HG03354 (cell line): Measurements from ENCODE around the gene CRYBB2.
"Not testable (repeated sequence)": the region's sequence is repeated elsewhere in the genome, so short reads cannot be mapped to it uniquely, and the experiment has no call there.

ENCODE experiments used
- ATAC-seq: cut with Tn5 transposase; IDR thresholded peaks from one replicate; pipeline ENCODE4 v1.9.1; 2021; ENCODE audit warnings: mild to moderate bottlenecking; ENCODE audit not compliant: unreplicated experiment, poor library complexity, severe bottlenecking

The CRYBB2 gene

DNA sequence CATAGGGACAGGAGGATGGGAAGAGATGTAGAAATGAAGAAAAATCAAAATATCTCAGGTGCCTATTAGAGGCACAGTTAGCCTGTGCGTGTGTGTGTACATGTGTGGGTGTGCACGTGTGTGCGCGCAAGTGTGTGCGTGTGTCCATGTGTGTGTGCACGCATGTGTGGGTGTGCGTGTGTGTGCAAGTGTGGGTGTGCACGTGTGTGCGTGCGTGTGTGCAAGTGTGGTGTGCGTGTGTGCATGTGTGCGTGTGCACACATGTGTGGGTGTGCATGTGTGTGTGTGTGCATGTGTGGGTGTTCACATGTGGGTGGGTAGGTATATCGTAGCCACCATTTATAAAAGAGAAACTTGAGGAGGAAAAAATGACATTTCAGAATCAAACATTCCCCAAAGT, 9.4 kb downstream of the CRYBB2 start:
- ATAC-seq = no peak

- ATAC-seq = not testable (repeated sequence)
These were observed 11.3 kb downstream of the CRYBB2 start for GRCh38 chr22:25230760-25231159.

DNA sequence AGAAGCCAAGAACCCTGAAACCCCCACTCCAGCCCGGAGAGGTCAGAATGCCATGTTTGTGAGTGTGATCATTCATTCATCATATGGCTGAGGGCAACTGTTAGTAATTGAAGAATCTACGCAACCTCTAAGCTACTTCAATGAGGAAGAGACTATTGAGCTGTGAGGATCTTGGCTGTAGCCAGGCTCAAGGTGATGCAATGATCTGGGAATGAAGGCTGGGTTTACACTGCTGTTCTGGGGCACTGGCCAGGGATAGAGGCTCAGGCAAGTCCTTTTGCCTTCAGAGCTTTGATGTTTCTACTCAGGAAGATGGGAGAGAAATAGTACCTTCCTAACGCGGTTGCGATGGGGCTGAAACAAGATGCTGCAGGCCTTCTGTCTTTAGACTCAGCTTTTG, 12.9 kb downstream of the CRYBB2 start:
- ATAC-seq = no peak

GRCh38 chr22:25233706-25234105, 14.3 kb downstream of the CRYBB2 start:
- not testable (repeated sequence) for ATAC-seq

GRCh38 chr22:25235547-25236290, 16.3 kb downstream of the CRYBB2 start:
- no peak for ATAC-seq

GRCh38 chr22:25236417-25236816, 17.0 kb downstream of the CRYBB2 start:
- ATAC-seq = no peak

DNA sequence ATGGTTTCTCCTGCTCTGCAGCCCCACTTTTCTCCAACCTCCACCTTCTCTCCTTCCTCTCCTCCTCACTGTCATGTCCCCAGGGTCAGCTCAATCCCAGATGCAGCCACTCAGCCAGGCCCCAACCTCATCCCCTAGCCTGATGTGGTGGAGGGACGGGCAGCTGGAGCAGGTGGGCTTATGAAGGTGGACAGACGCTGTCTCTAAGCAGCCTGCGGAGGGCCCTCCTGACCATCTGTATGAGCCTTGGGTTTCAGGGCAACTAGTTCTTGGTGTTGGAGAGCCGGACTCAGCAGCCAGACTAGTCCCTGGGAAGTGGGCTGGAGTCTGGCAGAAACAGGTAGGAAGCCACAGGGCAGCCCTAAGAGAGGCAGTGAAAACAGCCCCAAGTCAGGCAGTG, 18.1 kb downstream of the CRYBB2 start:
- ATAC-seq = no peak

DNA sequence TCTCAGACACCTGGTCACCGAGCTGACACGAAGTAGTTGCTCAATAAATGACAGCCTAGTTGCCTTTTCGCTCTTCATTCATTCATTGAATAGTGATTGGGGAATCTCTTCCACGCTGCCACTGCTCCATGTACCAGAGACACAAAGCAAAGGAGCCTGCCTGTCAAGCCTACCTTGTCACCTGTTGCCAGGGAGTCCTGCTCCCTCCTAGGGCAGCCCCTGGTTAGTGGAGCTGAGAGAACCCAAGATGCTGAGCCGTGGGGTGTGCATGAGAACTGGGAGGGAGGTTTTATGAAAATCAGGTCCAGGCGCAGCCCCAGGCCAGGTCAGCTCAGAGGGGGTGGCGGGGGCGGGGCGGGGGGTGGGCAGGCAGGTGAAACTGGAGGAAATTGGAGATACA, 18.6 kb downstream of the CRYBB2 start:
- ATAC-seq = not testable (repeated sequence)

DNA sequence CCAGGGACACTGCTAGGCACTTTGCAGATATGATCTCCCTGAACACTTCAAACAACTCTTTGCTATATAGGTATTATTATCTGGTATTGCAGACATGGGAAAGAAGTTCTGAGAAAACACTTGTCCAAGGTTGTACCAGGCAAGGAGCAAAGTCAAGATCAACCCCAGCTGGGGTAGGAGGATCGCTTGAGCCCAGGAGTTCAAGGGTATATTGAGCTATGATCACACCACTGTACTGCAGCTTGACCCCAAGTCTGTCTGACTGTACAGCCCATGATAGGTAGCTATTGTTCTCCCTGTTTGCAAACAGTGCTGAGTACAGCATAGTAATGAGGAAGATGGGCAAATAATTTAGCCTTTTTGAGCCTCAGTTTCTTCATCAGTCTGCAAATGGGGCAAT, 35.7 kb downstream of the CRYBB2 start:
- ATAC-seq = not testable (repeated sequence)

DNA sequence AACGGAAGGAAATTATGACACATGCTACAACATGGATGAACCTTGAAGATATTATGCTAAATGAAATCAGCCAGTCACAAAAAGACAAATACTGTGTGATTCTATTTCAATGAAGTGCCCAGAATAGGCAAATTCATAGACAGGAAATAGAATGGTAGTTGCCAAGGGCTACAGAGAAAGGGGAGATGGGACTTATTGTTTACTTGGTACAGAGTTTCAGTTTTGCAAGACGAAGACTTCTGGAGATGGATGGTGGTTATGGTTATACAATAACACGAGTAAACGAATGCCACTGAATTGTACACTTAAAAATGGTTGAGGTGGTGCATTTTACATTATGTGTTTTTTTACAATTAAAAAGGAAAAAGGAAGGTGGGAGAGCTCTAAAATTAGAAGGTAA, 48.1 kb downstream of the CRYBB2 start:
- not testable (repeated sequence) for ATAC-seq

DNA sequence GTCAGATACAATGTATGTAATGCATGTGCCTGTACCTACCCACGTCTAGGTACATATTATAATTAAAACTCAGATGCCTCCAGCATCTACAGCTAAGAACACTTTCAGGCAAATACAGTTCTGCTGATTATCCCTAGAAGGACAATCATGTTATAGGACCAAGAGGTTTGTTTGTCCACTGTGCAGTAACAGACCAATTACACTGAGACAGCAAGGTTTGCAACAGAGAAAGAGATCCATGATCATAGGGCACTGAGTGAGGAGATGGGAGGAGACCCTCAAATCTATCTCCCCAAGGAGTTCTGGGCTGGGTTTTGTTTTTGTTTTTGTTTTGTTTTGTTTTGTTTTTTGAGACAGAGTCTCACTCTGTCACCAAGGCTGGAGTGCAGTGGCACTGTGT, 49.5 kb downstream of the CRYBB2 start:
- ATAC-seq = not testable (repeated sequence)

GRCh38 chr22:25270061-25270460, 50.6 kb downstream of the CRYBB2 start:
- ATAC-seq = not testable (repeated sequence)

- ATAC-seq = not testable (repeated sequence)
These were observed 53.8 kb downstream of the CRYBB2 start for GRCh38 chr22:25273231-25273630.

- not testable (repeated sequence) for ATAC-seq
These were observed 54.5 kb downstream of the CRYBB2 start for GRCh38 chr22:25273928-25274327.

- ATAC-seq = not testable (repeated sequence)
These were observed 60.7 kb downstream of the CRYBB2 start for GRCh38 chr22:25280118-25280517.
